HepG2 (cell line): ENCODE data around the gene VGLL4. TPM values are rescaled to one million over a fixed set of nuclear protein-coding genes. Genes with fewer than 3 reads are reported as not detected.
A peak's percentile ranks its signal among the peaks of the same experiment; 100 is the strongest.

ENCODE experiments used
- BRF2 ChIP-seq: sonication (generic); formaldehyde crosslinking; IDR thresholded peaks from 2 replicates; pipeline ENCODE4 v1.8.1; 2022; ENCODE audit warnings: mild to moderate bottlenecking, missing genetic modification reagents
- HDAC6 ChIP-seq: fragments of 200-600 bp; sonication (generic); IDR thresholded peaks from 2 replicates; pipeline ENCODE4 v1.7.0; 2017; ENCODE audit warnings: mild to moderate bottlenecking, antibody characterized with exemption, low read length, low read depth
- IKZF1 ChIP-seq: fragments of 450-650 bp; IDR thresholded peaks from 2 replicates; pipeline ENCODE4 v1.7.1; 2016
- MIER2 ChIP-seq: IDR thresholded peaks from 2 replicates; pipeline ENCODE4 v1.6.1; 2016; ENCODE audit warnings: missing biosample characterization, missing genetic modification reagents
- MNT ChIP-seq: fragments of 450-650 bp; IDR thresholded peaks from 2 replicates; pipeline ENCODE4 v1.6.1; 2016
- NFE2 ChIP-seq: sonication (generic); formaldehyde crosslinking; IDR thresholded peaks from 2 replicates; pipeline ENCODE4 v1.4.0; 2020; ENCODE audit warnings: missing genetic modification reagents
- NFIC ChIP-seq: IDR thresholded peaks from 2 replicates; pipeline ENCODE4 v1.6.1; 2012; ENCODE audit warnings: mild to moderate bottlenecking, low read length, inconsistent platforms
- NFYC ChIP-seq: IDR thresholded peaks from 2 replicates; pipeline ENCODE4 v1.6.1; 2016; ENCODE audit warnings: missing genetic modification reagents, missing compliant biosample characterization
- NKX3-1 ChIP-seq: sonication (generic); formaldehyde crosslinking; IDR thresholded peaks from 2 replicates; pipeline ENCODE4 v1.5.0; 2020; ENCODE audit warnings: missing genetic modification reagents
- NR0B2 ChIP-seq: sonication (generic); formaldehyde crosslinking; IDR thresholded peaks from 2 replicates; pipeline ENCODE4 v1.4.0; 2020; ENCODE audit warnings: mild to moderate bottlenecking, missing genetic modification reagents
- NRL ChIP-seq: sonication (generic); formaldehyde crosslinking; IDR thresholded peaks from 2 replicates; pipeline ENCODE4 v1.5.0; 2020; ENCODE audit warnings: missing genetic modification reagents, mild to moderate bottlenecking, moderate library complexity, borderline replicate concordance
- RARA ChIP-seq: IDR thresholded peaks from 2 replicates; pipeline ENCODE4 v1.6.1; 2016; ENCODE audit warnings: missing genetic modification reagents, missing compliant biosample characterization
- RCOR2 ChIP-seq: IDR thresholded peaks from 2 replicates; pipeline ENCODE4 v1.6.1; 2016; ENCODE audit warnings: missing biosample characterization, missing genetic modification reagents
- SRSF4 ChIP-seq: fragments of 200-400 bp; formaldehyde crosslinking; IDR thresholded peaks from one replicate; pipeline ENCODE4 v1.6.1; 2018; ENCODE audit warnings: mild to moderate bottlenecking, low read depth, low read length, moderate library complexity; ENCODE audit not compliant: poor library complexity, severe bottlenecking
- TARDBP ChIP-seq: sonication (generic); formaldehyde crosslinking; IDR thresholded peaks from 2 replicates; pipeline ENCODE4 v1.8.0; 2022; ENCODE audit warnings: mild to moderate bottlenecking, missing genetic modification reagents
- TGIF2 ChIP-seq: IDR thresholded peaks from 2 replicates; pipeline ENCODE4 v1.6.1; 2016; ENCODE audit warnings: control low read depth, missing compliant biosample characterization
- THAP11 ChIP-seq: IDR thresholded peaks from 2 replicates; pipeline ENCODE4 v1.6.1; 2016; ENCODE audit warnings: missing biosample characterization, missing genetic modification reagents
- YEATS2 ChIP-seq: sonication (generic); formaldehyde crosslinking; IDR thresholded peaks from 2 replicates; pipeline ENCODE4 v1.4.0; 2020; ENCODE audit warnings: missing genetic modification reagents, borderline replicate concordance
- ZFAT ChIP-seq: sonication (generic); formaldehyde crosslinking; conservative IDR thresholded peaks from 2 replicates; pipeline ENCODE4 v1.8.1; 2023; ENCODE audit warnings: missing genetic modification reagents, inconsistent platforms
- ZFY ChIP-seq: sonication (generic); formaldehyde crosslinking; IDR thresholded peaks from 2 replicates; pipeline ENCODE4 v1.4.0; 2020; ENCODE audit warnings: missing genetic modification reagents
- ZKSCAN1 ChIP-seq: fragments of 150-350 bp; IDR thresholded peaks from 2 replicates; pipeline ENCODE4 v1.6.1; 2014; ENCODE audit warnings: low read length
- ZNF101 ChIP-seq: sonication (generic); formaldehyde crosslinking; IDR thresholded peaks from 2 replicates; pipeline ENCODE4 v1.4.0; 2020; ENCODE audit warnings: mild to moderate bottlenecking, low read depth, missing genetic modification reagents, borderline replicate concordance
- ZNF276 ChIP-seq: sonication (generic); formaldehyde crosslinking; IDR thresholded peaks from 2 replicates; pipeline ENCODE4 v1.4.0; 2020; ENCODE audit warnings: mild to moderate bottlenecking, low read depth, missing genetic modification reagents
- ZNF652 ChIP-seq: IDR thresholded peaks from 2 replicates; pipeline ENCODE4 v1.6.1; 2016; ENCODE audit warnings: low read depth, borderline replicate concordance
- ZNF672 ChIP-seq: sonication (generic); formaldehyde crosslinking; IDR thresholded peaks from 2 replicates; pipeline ENCODE4 v1.8.1; 2022; ENCODE audit warnings: missing genetic modification reagents
- ZNF703 ChIP-seq: sonication (generic); formaldehyde crosslinking; IDR thresholded peaks from 2 replicates; pipeline ENCODE4 v1.5.1; 2020; ENCODE audit warnings: missing genetic modification reagents, mild to moderate bottlenecking, moderate library complexity, borderline replicate concordance
- ZNF713 ChIP-seq: sonication (generic); formaldehyde crosslinking; IDR thresholded peaks from 2 replicates; pipeline ENCODE4 v1.4.0; 2020; ENCODE audit warnings: mild to moderate bottlenecking, missing genetic modification reagents
- ZNF724P ChIP-seq: sonication (generic); formaldehyde crosslinking; IDR thresholded peaks from 2 replicates; pipeline ENCODE4 v1.8.0; 2022; ENCODE audit warnings: missing genetic modification reagents, borderline replicate concordance
- ZNF746 ChIP-seq: sonication (generic); formaldehyde crosslinking; IDR thresholded peaks from 2 replicates; pipeline ENCODE4 v1.8.0; 2022; ENCODE audit warnings: mild to moderate bottlenecking, missing genetic modification reagents
- polyA plus RNA-seq, 8 experiments: library from polyadenylated mRNA; depleted of rRNA in 3 of 8; stranded (reverse) in 7 of 8; unstranded in 1 of 8; fragments of >200 nt; fragmentation: Illumina TruSeq in 4 of 8; extraction: Trizol in 4 of 8; gene quantifications; 2 replicates each; pipeline versions ENCODE4 v1.2.1 to v1.2.3, GENCODE V29; 2011 to 2016; ENCODE audit warnings: low read depth in 4 of 8, missing spikeins in 1 of 8, mixed read lengths in 1 of 8; ENCODE audit not compliant: insufficient read depth in 1 of 8
- total RNA-seq, 5 experiments: library from RNA; depleted of rRNA; stranded (reverse); fragments of >200 nt; fragmentation: Illumina TruSeq; extraction: Trizol; gene quantifications; 2 replicates each; pipeline ENCODE4 v1.2.3, GENCODE V29; 2016; ENCODE audit warnings: low read depth in 1 of 5

VGLL4 gene
- total and polyA plus RNA-seq, 2 of the 13 experiments (the other 11 are each of a cell fraction or from before 2014, with no cell fraction given), result 23.2 to 39.0 TPM

- no peak for TF ChIP-seq NRL (CRISPR knock-in tag)
- no peak for TF ChIP-seq NFE2 (CRISPR knock-in tag)
- TF ChIP-seq ZNF101 (CRISPR knock-in tag), result no peak
- no peak for TF ChIP-seq NR0B2 (CRISPR knock-in tag)
- peak; percentile 69 for TF ChIP-seq MIER2 (CRISPR knock-in tag)
- no peak for TF ChIP-seq BRF2 (CRISPR knock-in tag)
- TF ChIP-seq ZNF672, result no peak
- TF ChIP-seq SRSF4, result no peak
- no peak for TF ChIP-seq ZNF276
- peak; percentile 63 for TF ChIP-seq NFIC
- TF ChIP-seq ZNF724P, result no peak
- TF ChIP-seq YEATS2 (CRISPR knock-in tag), result peak; percentile 39; the same call in 1 of the 2 replicates
- peak; percentile 67; the same call in 1 of the 2 replicates for TF ChIP-seq TGIF2
- no peak for TF ChIP-seq IKZF1
- no peak for TF ChIP-seq NKX3-1 (CRISPR knock-in tag)
- no peak for TF ChIP-seq HDAC6
- TF ChIP-seq ZNF703 (CRISPR knock-in tag), result no peak
- peak; percentile 47; the same call in 1 of the 2 replicates for TF ChIP-seq THAP11 (CRISPR knock-in tag)
- no peak for TF ChIP-seq ZFAT (CRISPR knock-in tag)
- TF ChIP-seq ZFY, result 0 out of 2 replicates have a peak, but pooled peaks have one; percentile 45
- no peak for TF ChIP-seq MNT
- peak; percentile 67 for TF ChIP-seq RARA (CRISPR knock-in tag)
- no peak for TF ChIP-seq ZNF652 (CRISPR knock-in tag)
- peak; percentile 82 for TF ChIP-seq RCOR2 (CRISPR knock-in tag)
- TF ChIP-seq NFYC, result no peak
- no peak for TF ChIP-seq ZNF746 (CRISPR knock-in tag)
- no peak for TF ChIP-seq ZKSCAN1
- peak; percentile 55; the same call in 1 of the 2 replicates for TF ChIP-seq TARDBP (CRISPR knock-in tag)
- no peak for TF ChIP-seq ZNF713
Observed at GRCh38 chr3:11618904-11619303, 24.8 kb downstream of the VGLL4 start (continued).
